Right renal cortex interstitium (tissue), 3 donors: ENCODE results near the gene SURF1. TPM values are rescaled to one million over a fixed set of nuclear protein-coding genes. Genes with fewer than 3 reads are reported as not detected.
"Not testable (repeated sequence)": the region's sequence is repeated elsewhere in the genome, so short reads cannot be mapped to it uniquely, and the experiment has no call there.

Source experiments
- DNase-seq, 3 donors: peaks; one replicate each; pipeline ENCODE4 v3.0.0-alpha.2; 2013; ENCODE audit warnings: low read depth in 3 of 3, low spot score in 2 of 3
- polyA plus RNA-seq, 3 donors: library from polyadenylated mRNA; unstranded; fragments of 120-200 nt; gene quantifications; one replicate each; pipeline ENCODE4 v1.2.1, GENCODE V29; 2013; ENCODE audit not compliant: insufficient read length in 3 of 3

Gene SURF1
- polyA plus RNA-seq, 3 donors = 36.6 to 47.0 (median 42.2) TPM

DNA sequence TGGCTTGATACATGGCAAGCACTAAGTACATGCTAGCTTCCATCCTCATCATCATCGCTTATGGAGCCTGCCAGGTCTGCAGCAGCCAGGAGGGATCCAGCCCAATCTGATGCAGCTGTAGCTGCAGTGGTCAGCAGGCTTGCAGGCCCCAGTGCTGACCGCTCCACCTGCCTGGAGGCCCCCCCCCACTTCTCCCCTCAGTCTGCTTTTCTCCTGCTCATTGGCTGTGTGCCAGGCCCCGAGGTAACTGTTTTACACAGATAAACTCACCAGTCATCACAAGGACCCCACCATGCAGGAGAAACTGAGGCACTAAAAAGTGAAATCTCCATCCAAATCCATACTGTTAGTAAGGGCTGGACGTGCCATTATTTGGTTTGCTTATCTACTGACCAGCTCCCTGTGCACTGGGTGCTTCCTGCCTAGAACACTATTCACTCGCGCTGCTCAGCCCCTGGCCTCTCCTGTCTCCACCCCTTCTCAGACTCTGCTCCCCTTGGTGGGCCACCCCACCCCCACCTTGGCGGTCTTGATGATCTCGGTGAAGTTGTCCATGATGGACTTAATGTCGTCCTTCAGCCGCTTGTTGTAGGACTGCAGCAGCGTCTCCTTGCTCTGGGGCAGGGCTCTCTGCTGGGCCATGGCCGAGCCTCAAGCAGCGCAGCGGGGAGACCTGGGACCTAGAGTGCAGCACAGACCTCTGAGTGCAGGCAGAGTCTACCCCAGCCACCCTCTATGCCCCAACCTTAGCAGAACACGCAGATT is 10.1 kb downstream of the SURF1 start:
- no peak for DNase-seq

DNA sequence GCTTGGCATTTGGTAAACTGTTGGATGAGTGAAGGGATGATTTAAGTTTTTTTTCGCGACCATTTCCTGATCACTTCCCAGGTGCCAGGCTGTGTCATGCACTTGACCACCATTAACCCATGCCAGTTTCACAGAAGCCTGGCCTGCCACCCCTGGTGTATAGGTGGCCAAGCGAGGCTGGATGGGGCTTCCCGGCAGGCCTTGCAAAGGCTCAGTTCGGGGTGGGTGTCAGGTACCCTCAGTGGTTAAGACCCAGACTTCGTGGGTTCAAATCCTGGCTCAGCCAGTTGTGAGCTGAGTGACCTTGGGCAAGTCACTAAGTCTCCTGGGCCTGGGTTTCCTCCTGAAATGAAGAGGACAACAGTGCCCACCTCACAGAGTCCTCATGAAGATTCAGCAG is 10.7 kb downstream of the SURF1 start:
- DNase-seq = no peak

DNA sequence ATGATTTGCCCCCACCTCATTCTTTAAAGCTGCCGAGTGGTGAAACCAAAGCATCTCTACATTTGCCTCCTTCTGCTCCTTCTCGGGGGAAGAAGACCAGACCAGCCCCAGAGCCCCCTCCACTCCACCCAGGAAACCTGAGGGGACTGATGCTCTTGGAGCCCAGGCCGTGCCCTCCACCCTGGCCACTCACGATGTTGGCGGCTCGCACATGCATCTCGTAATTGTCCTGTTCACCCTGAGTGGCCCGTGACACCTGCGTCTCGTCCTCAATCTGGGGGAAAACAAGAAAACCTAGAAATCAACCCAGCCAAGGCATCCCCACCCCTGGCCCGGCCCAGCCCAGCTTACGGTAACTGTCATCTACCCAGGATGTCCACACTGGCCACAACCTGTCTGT is 11.3 kb downstream of the SURF1 start:
- no peak for DNase-seq

GRCh38 chr9:133344071-133344470 is 12.2 kb downstream of the SURF1 start:
- no peak for DNase-seq

GRCh38 chr9:133342570-133342969 is 13.7 kb downstream of the SURF1 start:
- DNase-seq = no peak

DNA sequence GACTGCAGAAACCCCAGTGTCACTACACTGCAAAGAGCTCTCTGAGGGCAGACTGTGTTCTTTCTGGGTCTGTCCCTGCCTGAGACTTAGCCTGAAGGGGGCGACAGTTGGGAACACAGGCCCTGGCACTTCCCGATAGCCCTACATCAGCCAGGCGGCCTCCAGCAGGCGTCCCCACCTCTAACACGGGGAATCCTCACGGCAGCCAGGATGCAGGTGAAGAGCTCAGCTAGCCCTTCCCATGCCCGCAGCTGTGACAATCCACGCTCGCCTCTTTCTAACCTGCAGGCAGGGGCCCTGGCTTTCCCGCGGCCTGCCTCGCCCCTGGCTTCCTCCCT is 14.2 kb downstream of the SURF1 start:
- no peak for DNase-seq

DNA sequence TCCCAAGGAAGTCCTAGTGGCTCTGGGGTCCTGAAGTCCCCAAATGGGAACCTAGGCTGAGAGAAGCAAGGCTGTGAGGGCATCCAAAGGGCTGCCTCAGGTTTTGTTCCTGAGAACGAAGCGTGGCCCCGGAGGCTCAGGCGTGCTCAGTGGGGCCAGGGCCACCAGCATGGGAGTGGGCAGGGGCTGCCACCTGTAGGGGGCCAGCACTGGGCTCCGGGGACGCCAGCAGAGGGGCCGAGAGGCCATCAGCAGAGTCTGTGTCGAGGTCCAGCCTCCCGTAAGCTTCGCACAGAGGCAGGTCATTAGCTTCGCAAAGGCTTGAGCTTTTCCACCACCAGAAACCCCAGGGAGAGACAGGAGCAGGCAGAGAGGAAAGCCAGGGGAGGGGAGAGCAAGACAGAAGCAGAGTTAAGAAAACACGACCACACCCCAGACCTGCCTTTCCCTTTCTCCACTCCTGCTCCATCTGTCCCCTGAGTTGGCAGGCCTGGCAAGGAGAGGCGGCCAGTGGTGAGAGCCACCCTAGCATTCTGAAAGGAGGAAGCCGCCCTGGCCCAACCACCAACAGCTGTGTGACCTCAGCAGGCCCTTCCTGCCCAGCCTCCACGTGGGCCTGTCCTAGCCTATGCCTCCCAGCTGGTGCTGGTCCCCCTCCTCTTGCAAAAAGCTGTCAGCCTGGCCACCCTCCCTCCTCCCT is 14.8 kb downstream of the SURF1 start:
- no peak for DNase-seq

DNA sequence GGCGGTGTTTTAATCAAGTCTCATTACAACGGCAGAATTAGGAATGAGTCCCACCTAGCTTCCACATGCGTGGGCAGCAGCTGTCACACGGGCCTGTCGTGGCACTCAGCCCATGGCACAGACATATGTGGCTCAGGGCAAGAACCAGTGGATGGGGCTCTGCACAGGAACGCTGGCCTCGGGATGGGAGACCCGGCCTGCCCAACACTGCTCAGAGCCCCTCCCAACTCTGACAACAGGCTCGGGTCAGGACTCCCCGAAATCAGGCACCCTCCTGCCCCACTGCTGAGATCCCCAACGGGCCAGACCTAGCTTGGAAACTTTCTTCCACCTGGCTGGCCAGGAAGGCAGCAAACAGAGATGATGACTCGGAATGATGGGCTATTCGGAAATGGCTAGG is 15.4 kb downstream of the SURF1 start:
- DNase-seq = no peak

DNA sequence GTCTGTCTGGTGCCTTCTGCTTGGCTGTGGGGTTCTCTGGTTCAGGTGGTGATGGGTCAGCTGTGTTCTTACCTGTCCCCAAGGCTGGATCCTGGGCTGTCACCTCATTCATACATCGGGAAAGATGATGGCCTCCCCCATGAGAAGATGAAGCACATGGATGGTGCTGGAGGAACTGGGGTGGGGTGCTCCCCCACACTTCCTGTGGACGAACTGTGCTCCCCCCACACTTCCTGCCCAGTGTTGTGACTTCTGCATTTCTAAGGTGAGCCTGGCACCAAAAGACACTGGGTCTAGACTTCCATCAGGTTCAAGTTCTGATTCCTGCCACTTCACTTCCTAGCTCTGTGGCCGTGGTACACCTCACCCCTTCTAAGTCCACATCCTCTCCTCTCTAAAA is 16.0 kb downstream of the SURF1 start:
- DNase-seq = no peak

- no peak for DNase-seq
Observed at GRCh38 chr9:133339641-133340040, 16.6 kb downstream of the SURF1 start.

DNA sequence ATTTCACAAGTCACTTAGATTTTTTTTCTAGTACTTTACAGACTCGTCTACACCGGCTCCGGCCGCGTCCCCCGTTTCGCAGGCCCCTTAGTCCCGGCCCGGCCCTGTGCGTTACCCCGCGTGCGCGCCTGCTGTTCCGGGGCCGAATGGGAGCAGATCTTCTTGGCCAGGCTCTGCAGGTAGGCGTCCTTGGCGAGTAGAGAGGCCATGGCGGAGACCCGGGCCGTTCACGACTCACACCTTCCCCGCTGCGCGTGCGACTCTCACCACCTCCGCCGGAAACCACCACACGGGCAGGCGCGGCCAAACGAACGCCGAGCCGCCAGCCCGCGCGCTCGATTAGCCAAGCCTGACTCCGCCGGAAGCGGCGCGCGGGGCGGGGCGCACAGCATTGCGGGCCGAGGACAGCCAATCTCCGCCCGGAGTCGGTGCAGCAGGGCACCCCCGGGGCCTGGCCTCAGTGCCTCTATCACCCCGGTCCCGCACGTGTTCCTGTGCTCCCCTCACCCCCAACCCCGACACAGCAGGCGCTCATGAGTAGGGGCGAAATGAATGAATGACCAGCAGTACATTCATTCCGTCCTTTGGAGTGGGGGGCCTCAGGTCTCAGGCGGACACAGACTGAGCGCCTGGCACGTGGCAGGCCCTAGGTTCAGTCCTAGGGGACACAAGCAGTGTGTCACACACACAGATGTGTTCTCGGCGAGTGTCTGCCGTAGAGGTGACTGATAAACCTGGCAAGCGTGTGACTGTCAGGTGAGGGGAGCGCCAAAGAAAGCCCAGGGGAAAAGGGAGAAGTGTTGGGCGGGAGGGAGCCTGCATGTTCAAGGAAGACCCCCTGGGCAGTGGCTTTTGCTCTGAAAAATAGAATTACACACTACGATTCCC is 20.1 kb downstream of the SURF1 start, which contains the start of gene SURF6:
SURF6 (minus strand) TSS at position 265 of the 888 bp plus-strand sequence; CDS start at position 209, 56 bp downstream.
- peak in 2 of 3 donors; percentile 69 to 83 for DNase-seq

GRCh38 chr9:133334888-133335287 is 21.4 kb downstream of the SURF1 start:
- not testable (repeated sequence) for DNase-seq

DNA sequence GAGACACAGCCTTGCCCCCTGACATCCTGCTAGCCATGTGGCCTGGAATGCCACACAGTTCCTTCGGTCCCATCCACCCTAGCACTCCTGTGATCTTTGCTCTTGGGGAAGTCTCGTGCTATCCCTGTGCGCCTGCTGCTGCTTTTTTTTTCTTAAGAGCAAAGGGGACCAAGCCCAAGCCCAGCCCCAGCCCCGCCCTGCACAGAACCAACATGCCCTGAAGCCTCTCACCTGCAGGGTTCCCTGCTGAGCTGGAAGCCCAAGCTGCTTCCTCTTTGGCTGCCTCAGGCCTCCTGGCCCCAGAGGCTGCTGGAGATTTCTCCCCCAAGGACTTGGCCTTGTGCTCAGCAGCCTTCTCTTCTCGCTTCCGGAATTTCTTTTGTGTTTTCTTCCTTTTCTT is 22.1 kb downstream of the SURF1 start:
- DNase-seq = no peak

GRCh38 chr9:133333566-133333965 is 22.7 kb downstream of the SURF1 start:
- no peak for DNase-seq

DNA sequence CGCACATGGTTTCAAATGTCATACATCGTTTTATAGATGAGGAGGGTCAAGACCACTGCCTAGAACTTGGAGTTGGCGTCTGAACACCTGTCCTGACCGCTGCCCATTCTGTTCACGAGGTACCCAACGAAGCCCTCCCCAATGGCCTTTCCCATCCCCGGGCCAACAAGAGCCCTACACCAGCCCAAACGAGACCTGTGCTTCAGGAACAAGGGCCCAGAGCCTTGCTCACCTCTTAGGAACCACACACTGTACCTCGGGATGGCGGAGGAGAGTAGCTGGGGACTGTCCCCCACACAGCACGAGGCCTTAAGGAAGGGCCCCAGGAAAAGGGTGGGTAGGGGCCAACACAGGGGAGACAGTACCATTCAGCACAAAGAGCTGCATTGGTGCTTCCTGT is 23.3 kb downstream of the SURF1 start:
- no peak for DNase-seq

DNA sequence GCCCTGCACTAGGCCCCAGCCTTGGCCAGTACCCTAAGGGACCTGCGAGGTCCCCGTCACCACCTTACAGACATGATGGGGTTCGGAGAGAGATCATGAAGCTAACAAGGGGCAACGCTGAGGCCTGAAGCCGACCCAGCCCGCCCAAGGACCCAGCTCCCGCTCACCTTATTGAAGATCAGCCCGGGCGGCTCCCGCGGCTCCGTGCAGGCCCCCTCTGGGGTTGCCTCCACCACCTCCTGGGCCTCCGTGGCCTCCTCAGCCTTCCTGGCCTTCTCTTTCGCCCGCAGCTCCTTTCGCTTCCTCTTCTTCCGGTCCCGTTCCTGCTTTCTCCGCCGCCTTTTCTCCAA is 23.9 kb downstream of the SURF1 start:
- DNase-seq = no peak

- no peak for DNase-seq
Observed at GRCh38 chr9:133331641-133332380, 24.5 kb downstream of the SURF1 start.

DNA sequence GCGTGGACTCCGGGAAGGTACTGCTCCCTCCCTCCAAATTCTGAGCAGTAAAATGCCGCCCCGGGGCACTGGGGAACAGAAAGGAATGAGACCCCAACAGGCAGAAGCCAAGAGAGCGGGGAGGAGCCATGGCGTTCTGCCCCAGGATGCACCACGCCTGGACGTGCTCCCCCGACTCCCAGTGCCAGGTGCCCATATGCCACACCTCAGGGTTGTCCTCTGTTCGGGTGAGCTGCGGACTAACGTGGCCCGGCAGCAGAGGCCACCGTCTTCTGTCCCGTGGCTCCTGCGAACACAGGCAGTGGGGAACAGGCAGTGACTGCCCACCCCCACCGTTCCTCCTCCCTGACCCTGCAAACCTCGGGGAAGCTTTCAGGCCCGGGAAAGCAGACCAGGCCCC is 25.1 kb downstream of the SURF1 start:
- DNase-seq = no peak

DNA sequence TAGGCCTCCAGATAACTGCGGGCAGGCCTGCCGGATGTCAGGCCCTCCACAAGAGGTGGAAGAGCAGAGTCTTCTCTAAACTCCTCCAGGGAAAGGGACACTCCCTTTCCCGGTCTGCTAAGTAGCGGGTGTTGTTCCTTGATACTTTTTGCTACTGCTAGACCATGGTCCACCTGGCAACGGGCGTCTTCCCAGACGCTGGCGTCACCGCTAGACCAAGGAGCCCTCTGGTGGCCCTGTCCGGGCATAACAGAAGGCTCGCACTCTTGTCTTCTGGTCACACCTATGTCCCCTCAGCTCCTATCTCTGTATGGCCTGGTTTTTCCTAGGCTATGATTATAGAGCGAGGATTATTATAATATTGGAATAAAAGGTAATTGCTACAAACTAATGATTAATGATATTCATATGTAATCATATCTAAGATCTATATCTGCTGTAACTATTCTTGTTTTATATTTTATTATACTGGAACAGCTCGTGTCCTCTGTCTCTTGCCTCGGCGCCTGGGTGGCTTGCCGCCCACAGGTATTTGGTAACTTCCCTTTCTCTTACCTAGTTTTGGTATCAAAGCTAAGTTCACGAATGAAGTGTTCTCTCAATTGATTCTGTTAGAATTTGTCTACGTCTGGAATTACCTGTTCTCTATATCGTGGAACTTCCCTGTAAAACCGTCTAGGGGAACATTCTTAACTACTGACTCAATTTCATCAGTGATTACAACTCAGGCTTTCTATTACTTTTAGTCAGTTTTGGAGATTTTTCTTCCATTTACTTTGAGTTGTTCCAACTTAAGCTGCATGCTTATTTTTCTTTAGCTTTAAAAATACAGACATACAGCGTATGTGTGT is 26.8 kb downstream of the SURF1 start:
- DNase-seq = not testable (repeated sequence)
